ENCODE data around the gene BICD1.
"Not testable (repeated sequence)": the region's sequence is repeated elsewhere in the genome, so short reads cannot be mapped to it uniquely, and the experiment has no call there.

The BICD1 gene

DNA sequence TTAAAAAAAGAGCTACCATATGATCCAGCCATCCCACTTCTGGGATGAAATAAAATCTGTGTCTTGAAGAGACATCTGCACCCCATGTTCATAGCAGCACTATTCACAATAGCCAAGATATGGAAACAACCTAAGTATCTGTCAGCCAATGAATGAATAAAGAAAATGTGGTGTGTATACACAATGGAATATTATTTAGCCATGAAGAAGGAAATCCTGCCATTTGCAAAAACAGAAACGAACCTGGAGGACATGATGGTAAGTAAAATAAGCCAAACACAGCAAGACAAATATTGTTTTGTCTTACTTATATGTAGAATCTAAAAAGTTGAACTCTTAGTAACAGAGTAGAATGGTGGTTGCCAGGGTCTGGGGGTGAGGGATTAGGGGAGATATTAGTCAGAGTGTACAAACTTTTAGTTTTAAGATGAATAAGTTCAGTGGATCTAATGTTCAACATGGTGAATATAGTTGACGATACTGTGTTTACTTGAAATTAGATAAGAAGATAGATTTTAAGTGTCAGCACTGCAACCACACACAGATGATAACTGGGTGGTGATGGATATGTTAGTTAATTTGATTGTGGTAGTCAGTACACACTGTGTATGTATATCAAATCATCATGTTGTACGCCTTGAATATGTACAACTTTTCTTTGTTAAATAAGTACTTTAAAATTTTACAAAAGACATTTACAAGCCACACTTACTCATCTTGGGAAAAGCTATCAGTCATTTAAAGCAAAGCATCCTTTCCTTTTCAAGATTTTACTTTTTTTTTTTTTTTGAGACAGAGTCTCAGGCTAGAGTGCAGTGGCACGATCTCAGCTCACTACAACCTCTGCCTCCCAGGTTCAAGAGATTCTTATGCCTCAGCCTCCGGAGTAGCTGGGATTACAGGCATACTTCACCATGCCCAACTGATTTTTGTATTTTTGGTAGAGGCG, 89.9 kb downstream of the BICD1 start:
- FAIRE-seq = no peak

DNA sequence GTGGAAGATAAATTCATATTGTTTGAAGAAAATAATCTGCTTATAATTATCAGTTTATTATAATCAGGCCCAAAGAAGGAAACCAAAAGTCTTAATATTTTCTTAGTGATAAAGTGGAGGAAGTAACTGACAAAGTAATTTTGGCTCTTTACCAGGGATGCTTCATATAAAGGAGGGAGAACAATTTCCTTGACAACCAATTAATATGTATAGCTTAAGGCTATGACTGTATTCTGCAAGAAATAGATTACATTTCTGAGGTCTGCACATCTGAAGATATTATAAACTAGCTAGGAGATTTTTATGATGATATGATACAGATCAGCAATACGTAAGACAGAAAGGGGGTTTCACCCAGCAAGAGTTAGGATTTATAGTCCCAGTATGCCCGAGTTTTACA, 90.8 kb downstream of the BICD1 start:
- FAIRE-seq = no peak

DNA sequence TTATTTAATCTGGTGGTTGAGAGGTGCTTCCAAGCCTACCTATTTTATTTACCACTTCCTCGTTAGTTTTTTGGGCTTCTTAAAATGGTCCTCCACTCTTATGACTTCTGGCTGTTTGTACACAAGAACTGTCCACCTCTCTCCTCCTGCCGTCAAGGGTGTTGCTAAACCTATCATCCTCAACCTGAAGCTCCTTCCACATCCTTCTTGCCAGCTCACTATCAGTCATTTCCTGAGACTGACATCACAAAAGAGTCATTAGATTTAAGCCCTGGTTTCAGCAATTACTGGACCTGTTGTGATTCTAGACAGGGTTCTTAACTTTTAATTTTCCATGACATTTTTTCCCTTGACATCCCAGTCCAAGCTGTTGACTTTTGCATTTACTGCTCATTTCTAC, 91.9 kb downstream of the BICD1 start:
- no peak for FAIRE-seq

DNA sequence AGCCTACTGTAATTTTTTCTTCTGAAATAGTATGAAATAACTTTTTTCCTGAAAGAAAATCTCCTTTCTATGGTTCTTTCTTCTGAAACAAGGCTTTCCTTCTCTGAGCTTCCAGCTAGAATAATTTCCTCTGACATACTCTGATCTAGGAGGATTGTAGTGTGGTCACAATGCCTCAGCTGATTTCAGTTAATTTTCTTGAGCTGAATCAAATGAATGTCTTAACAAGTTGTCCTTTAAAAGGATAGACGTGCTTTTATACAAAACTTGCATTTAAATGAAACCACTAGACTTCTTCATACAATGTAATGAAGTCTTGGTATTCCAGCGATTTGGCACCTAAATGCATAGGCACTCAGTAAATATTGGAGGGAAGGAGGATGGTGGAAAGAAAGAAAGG, 94.4 kb downstream of the BICD1 start:
- FAIRE-seq = peak; percentile 9

DNA sequence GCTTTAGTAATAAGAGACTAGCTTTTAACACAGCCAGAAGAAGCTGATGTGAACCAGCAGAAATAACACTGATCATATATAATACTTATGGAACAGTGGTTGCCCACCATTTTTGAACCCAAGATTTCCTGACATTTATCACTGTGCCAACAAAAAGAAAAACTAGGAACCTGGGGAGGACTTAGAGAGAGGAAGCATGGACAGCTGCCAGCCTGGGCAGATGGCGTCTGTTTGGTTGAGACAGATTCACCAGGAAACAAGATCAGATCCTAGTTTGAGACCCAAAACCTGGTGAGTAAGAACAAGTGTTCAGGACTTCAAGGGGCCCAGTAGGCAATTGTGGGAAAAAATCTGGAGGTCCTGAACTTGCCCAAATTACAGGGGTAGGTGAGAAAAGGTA, 95.3 kb downstream of the BICD1 start:
- FAIRE-seq = no peak

DNA sequence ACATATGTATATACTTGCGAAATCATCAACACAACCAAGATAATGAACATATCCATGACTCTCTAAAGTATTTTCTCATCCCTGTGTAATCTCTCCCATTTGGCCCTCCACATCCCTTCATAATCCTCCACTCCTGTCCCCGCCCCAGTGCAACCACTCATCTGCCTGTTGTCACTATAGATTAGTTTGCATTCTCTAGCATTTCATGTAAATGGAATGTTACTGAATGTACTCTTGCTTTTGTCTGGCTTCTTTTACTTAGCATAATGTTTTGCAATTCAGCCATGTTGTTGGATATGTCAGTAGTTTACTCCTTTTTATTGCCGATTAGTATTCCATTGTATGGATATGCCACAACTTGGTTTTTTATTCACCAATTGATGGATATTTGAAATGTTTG, 99.1 kb downstream of the BICD1 start:
- FAIRE-seq = no peak

DNA sequence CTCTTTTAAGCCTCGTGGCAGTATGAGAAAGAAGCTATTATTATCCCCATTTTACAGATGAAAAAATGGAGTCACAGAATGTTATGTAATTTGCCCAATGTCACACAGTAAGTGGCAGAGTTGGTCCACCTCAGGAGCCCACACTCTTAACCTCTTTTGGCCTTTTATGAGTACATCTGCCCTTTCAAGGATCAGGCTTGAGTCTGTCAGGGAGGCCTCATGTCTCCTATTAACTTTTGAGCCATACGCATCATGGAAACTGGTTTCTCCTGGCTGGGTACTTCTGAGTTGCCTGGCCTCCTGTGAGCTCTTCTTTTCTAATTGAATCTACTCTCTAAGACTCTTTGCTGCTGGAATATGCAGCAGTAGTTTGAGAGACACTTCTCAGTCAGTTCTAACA, 101.7 kb downstream of the BICD1 start:
- no peak for FAIRE-seq

DNA sequence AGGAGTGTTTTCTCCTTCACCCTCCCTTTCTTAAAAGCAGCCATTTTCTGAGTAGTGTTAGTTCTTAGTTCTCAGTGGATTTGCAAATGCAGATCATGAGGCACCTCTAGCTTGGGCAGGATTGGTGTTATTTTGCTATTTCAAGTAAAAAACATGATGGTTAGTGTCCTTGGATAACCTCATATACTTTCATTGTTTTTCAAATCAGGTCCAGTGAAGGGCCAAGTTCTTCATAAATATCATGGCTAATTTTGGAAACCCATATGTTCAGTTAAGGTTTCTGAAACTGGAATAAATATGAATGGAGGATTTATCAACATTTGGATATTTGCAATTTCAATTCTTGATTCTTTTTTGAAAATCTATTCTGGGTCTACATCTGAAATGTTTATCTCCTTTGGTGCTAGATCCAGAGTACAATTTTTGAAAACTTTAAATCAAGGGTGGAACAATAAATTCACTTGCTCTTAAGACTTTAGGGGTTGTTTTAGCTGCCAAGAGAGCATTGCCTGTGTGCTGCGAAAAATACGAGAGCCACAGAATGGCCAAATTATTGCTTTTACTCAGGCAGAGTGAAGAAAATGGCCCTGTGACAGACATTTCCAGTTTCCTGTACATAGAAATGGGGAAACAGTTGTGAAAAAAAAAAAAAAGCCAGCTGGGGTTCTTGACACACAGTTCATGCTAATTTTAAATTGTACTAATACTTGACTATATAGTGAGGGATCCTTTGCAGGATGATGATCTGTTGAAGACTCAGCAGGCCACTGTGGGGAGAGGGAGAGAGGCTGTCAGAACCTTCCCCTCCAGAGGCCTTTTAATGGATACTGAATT, 104.6 kb downstream of the BICD1 start:
- FAIRE-seq = peak; percentile 94

DNA sequence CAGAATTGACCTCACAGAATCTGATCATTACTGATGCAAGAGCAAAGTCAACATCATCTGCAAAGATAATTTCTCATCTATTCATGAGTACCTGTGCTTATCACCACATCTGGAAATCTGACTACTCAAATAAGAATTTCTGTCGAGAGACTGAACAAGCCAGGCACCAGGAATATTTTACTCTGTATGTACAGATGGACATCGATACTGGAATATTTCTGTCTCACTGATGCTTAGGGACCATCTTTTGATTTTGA, 105.2 kb downstream of the BICD1 start:
- no peak for FAIRE-seq

DNA sequence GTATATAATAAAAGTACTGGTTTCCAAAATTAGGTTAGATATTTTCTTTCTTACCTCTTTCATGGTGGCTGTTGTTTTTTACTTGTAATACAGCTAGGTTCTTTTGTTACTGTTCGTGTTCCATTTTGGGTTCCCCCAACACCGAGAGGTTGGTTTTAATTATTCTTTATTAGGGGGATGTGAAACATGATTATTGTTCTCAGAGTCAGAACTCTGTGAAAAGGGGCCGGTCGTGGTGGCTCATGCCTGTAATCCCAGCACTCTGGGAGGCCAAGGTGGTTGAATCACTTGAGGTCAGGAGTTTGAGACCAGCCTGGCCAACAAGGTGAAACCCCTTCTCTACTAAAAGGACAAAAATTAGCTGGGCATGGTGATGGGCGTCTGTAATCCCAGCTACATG, 108.1 kb downstream of the BICD1 start:
- FAIRE-seq = no peak

DNA sequence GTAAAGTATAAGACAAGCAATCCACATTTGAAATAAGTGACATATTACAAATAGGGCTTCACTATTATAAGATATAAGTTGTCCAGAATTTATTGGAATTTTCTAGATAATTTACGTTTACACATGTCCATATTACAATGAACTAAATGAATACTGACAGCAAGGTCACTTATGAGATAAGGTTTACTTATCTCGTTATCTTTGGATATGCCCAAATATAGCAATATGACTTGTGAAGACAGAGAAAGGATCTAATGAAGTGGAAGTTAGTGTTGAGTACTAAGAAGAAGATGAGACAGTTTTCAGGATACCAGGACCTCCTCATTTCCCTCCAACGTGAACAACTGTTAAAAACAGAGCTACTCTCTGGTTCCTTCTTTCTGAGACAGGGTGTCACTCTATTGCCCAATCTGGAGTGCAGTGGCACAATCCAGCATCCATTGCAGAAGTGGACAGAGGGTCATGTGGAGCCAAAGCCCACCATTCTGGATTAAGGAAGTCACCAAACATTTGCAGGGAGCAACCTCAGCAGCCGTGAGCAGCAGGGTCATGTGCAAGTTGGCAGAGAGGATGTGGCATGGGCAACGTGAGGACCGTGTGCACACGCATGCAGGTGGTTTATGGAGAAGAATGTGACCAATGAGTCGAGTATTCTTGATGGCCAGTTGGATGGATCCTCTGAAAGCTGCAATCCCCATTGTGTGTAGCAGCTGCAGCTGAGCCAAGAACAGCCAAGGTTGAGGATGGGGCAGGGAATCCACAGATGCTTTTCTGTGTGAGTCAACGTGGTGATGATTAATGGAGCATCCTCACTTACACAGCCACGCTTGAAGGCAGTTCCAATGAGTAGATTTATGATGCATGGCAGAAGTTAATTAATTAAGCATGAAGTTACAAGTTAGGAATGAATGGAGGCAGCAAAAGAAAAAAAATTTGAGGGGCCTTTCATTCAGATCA, 111.0 kb downstream of the BICD1 start:
- no peak for FAIRE-seq

DNA sequence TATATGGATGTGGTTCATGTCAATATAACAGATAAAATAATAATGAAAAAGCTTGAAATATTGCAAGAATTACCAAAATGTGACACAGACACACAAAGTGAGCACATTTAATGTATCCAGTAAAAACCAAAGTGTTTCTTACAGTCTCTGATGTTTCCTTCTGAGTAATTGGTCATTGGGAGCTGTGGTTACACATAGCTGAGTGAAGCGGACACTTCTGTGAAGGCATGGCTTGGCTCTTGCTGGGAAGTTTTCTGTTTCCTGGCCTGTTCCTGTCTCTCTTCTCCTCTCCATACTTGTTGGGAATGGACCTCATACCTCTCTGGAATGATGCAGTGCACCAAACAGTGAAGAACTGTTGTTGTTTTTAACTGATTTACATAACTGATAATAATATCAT, 117.3 kb downstream of the BICD1 start:
- FAIRE-seq = no peak

DNA sequence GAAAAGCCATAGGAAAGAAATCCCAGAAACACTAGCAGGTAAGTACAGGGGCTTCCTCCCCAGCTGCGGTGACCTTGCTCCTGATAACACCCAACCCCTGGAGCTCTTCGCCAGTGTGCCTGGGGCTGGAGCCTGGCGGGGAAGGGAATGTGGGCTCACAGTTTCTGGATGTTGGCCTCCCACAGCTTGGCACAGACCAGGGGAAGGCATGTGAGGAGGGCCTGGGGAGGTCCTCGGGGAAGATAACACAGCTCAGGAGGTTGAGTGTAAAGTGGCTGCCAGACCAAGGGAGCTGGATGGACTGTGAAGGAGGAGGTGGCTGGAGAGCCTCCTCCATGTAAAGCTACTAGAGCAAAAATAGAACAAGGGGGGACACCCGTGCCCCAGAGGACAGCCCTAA, 120.1 kb downstream of the BICD1 start:
- FAIRE-seq = no peak

DNA sequence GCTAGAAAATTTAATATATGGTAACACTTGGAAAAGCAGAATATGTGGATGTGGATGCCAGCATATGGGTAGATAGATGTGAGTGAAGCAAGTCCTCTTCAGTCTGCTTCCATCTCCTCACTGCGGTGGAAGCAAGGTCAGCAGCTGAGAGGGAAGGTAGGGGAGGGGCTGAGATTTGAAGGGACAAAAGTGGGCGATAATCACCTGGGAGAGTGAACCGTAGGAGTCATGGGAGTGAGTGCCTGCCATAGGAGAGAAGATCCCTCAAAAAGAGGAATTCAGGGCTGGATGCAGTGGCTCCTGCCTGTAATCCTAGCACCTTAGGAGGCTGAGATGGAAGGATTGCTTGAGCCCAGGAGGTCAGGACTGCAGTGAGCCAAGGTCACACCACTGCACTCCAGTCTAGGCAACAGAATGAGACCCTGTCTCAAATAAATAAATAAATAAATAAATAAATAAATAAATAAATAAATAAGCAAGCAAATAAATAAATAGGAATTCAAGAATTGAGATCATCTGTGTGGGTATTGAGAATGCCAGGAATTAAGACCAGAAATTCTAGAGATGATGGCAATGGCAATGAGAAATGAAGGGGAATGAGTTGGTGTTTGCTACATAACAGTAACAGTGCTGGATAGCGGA, 123.4 kb downstream of the BICD1 start:
- no peak for FAIRE-seq

DNA sequence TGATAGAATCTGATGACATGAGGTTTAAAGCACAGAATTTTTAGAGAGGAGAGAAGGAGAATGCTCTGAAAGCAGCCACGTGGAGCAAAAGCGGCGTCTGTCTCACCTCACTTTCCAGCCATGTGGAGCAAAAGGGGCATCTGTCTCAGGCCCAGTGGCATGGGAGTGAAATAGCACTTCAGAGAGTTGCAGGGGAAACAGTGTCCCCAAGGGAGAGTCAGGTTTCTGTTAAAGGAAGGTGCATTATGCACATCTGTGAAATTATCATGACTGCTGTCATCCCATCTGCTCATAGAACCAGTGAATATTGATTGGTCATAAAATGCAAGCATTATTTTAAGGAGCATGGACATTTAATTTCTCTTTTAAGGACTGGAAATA, 124.0 kb downstream of the BICD1 start:
- FAIRE-seq = no peak

DNA sequence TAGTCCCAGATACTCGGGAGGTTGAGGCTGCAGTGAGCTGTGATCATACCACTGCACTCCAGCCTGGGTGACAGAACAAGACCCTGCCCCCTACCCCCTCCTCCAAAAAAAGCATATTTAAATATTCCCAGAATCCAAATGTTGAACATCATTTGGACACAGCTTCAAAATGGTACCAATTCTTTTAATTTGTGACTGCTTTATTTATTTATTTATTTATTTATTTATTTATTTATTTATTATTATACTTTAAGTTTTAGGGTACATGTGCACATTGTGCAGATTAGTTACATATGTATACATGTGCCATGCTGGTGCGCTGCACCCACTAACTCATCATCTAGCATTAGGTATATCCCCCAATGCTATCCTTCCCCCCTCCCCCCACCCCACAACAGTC, 124.7 kb downstream of the BICD1 start:
- not testable (repeated sequence) for FAIRE-seq

DNA sequence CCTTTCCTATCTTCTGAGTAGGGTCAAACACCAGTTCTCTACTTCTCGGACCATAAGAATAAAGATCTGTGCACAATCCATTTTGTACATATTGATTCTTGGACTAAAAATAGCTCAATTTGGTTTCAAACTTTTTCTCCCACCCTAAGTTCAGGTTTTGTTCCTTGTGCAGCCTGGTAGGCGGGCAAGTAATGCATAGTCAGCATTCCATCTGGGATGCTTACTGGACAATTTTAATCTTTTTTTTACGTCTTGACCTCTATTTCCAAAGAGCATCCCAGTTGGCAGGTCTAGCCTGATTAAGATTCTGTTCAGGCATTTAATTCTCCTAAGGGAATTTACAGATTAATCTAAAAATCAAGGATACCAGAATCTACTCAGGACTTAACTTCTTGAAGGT, 126.9 kb downstream of the BICD1 start:
- FAIRE-seq = no peak

DNA sequence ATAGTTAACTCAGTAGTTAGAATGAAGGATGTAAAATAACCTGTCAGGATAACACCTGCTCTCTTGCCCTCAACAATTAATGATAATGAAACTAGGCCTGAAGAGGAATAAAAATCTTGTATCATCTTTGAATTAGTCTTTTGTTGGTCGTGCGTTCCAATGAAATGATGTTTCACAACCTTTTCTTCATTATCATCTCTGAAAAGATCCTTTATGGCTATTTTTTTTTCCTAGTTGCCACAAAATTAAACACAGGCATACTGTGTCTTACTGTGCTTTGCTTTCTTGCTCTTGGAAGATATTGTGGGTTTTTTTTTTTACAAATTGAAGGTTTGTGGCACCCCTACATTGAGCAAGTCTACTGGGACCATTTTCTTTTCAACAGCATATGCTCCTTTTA, 128.6 kb downstream of the BICD1 start:
- FAIRE-seq = no peak

DNA sequence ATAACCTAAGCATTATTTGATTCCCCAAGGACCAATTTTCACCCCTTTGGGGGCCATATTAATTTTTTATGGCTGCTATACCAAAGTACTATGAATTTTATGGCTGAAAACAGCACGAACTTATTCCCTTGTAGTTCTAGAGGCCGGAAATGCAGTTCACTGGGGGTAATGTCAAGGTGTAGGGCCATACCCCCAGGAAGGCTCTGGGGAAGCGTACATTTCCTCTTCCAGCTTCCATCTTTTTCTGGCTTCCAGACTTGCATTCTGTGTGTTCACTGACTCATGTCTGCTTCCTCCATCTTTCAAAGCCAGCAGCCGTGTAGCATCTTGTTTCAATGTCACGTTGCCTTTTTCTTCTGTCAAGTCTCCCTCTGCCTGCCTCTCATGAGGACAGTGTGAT, 133.5 kb downstream of the BICD1 start:
- no peak for FAIRE-seq

DNA sequence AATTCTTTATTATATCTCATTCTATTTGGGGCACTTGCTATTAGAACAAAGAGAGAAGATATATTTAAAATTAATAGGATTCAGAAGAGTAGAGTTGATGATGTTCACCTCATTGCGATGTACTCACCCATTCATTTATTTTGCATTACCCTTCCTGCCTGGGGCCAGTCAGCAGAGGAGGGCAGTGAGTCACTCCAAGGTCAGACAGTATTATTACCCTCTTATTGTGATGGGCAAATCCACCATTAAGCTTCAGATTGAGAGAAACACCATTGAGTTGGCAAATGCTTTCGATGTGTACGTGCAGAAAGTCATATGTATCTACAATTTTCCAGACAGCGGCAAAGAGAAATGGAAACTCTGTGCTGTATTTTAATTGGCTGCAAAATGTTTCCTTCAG, 134.2 kb downstream of the BICD1 start:
- FAIRE-seq = no peak

DNA sequence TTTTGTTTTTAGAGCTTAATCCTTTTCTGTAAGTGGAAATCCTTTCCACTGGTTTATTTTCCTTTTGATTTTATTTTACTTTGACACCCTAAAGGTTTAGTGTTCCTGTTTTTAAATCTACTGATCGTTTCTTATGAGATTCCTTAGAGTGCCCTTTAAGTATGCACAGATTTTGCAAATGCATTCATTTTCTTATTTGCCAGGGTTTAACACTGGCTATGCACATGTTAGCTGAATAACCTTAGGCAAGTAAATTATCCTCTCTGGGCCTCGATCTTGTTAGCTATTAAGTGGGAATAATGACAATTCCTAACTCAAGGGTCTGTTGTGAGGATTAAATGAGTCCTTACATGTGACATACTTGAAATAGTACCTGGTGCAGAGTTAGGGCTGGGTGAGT, 136.0 kb downstream of the BICD1 start:
- no peak for FAIRE-seq

DNA sequence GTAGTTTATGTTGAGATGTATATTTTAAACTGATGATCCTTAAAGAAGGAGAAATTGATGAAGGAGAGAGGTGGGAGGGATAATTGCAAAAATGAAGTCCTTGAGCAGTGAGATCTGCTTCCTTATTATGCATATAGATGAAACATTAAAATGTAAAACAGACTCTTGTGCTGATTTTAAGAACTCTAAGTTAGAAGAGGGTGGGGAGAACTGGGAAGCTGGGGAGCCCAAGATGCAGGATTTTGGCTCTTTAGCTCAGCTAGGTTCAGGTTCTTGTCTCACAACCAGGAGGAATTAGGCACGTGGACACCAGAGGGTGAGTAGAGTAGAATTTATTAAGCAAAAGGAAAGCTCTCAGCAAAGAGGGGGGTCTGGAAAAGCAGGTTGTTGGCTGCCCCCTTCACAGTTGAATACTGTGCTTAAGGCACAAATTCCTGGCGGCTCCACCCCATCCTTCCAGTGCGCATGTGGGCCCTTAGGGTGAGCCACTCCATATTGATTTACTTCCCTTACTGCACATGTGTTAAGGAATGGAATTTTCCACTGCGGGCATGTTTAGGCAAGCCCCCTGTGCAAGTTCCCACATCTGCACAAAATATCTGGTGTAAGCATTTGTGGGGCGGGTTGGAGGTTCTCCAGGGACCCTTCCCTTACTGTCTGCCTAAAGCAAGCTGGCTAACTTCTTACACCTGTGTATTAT, 141.9 kb downstream of the BICD1 start:
- no peak for FAIRE-seq

Data from islet of Langerhans (tissue), 1 donor.